Type B pancreatic cell (in vitro differentiated cells): ENCODE measurements around the gene IFNA2. TPM values are rescaled to one million over a fixed set of nuclear protein-coding genes. Genes with fewer than 3 reads are reported as not detected.

Experiments
- DNase-seq: peaks from one replicate; pipeline ENCODE4 v3.0.0; 2021; ENCODE audit warnings: mixed read lengths; ENCODE audit not compliant: unreplicated experiment; ENCODE audit errors: extremely low spot score
- H3K27ac Mint-ChIP-seq: 2 replicates; pipeline ENCODE4 v1.8.0; 2021; ENCODE audit warnings: mild to moderate bottlenecking, mixed read lengths
- H3K27me3 Mint-ChIP-seq: 2 replicates; pipeline ENCODE4 v1.8.0; 2021; ENCODE audit warnings: mixed read lengths
- H3K36me3 Mint-ChIP-seq: 2 replicates; pipeline ENCODE4 v1.8.0; 2021; ENCODE audit warnings: mixed read lengths
- H3K4me1 Mint-ChIP-seq: one replicate; pipeline ENCODE4 v1.8.0; 2021; ENCODE audit warnings: mixed read lengths; ENCODE audit not compliant: unreplicated experiment
- H3K4me3 Mint-ChIP-seq: 2 replicates; pipeline ENCODE4 v1.8.0; 2021; ENCODE audit warnings: mild to moderate bottlenecking, mixed read lengths
- H3K9me3 Mint-ChIP-seq: 2 replicates; pipeline ENCODE4 v1.8.0; 2021; ENCODE audit warnings: mixed read lengths
- CTCF ChIP-seq: fragments of 200-600 bp; sonication (generic); conservative IDR thresholded peaks from 2 replicates; pipeline ENCODE4 v1.5.0; 2021; ENCODE audit warnings: antibody characterized with exemption, mild to moderate bottlenecking
- total RNA-seq: library from RNA; stranded (reverse); gene quantifications from 2 replicates; pipeline ENCODE4 v1.2.1, GENCODE V29; 2021; ENCODE audit warnings: low replicate concordance

IFNA2 gene
- total RNA-seq, 1 donor from 2014 or later, result not detected

- Mint-ChIP-seq H3K27ac (no peak overlapping the region), H3K36me3 (no peaks in the 10 kb centered on the region), H3K4me3 (no peak overlapping the region), H3K27me3 (no peaks in the 10 kb centered on the region), H3K9me3 (no peaks in the 10 kb centered on the region), H3K4me1 (no peaks in the 10 kb centered on the region)
- no peak for TF ChIP-seq CTCF
- no peak for DNase-seq
These were observed 44.5 kb downstream of the IFNA2 start for GRCh38 chr9:21340735-21341134.

- Mint-ChIP-seq H3K4me1 (peaks cover 19% of the 10 kb centered on the region), H3K9me3 (no peaks in the 10 kb centered on the region), H3K27me3 (no peaks in the 10 kb centered on the region), H3K4me3 (peak overlapping the region; percentile 61), H3K27ac (peak overlapping the region; percentile 97), H3K36me3 (peaks cover 17% of the 10 kb centered on the region)
- DNase-seq, result no peak
- TF ChIP-seq CTCF, result peak; percentile 18
These were observed 48.7 kb downstream of the IFNA2 start for GRCh38 chr9:21336457-21336856.

- peaks cover 17% of the 10 kb centered on the region for H3K36me3 Mint-ChIP-seq
- H3K4me3 Mint-ChIP-seq, result peak within 1 kb of the TSS; percentile 95
- peaks cover 25% of the 10 kb centered on the region for H3K4me1 Mint-ChIP-seq
- peak; percentile 91 for DNase-seq
- H3K9me3 Mint-ChIP-seq, result no peaks in the 10 kb centered on the region
- peak within 1 kb of the TSS; percentile 97 for H3K27ac Mint-ChIP-seq
- TF ChIP-seq CTCF, result no peak
- no peaks in the 10 kb centered on the region for H3K27me3 Mint-ChIP-seq
These were observed 50.2 kb downstream of the IFNA2 start, which contains the start of gene KLHL9 for GRCh38 chr9:21334701-21335632. Gene KLHL9, minus strand, starts transcription at chr9:21335404. Its CDS starts 545 bp downstream, at chr9:21334859.

Other genes with a start within 250 kb of the IFNA2 start
- not detected in 2 replicates for gene IFNW1, start 243.6 kb downstream of the IFNA2 start, total RNA-seq
- not detected in 2 replicates for gene IFNA21, start 218.7 kb downstream of the IFNA2 start, total RNA-seq
- not detected in 2 replicates for gene IFNA4, start 197.8 kb downstream of the IFNA2 start, total RNA-seq
- gene IFNA7, start 183.2 kb downstream of the IFNA2 start, total RNA-seq, result not detected in 2 replicates
- gene IFNA10, start 178.3 kb downstream of the IFNA2 start, total RNA-seq, result not detected in 2 replicates
- not detected in 2 replicates for gene IFNA16, start 168.1 kb downstream of the IFNA2 start, total RNA-seq
- not detected in 2 replicates for gene IFNA17, start 157.2 kb downstream of the IFNA2 start, total RNA-seq
- gene IFNA14, start 145.4 kb downstream of the IFNA2 start, total RNA-seq, result not detected in 2 replicates
- not detected in 2 replicates for gene IFNA5, start 80.1 kb downstream of the IFNA2 start, total RNA-seq
- gene KLHL9, start 50.0 kb downstream of the IFNA2 start, total RNA-seq, result 29.9 and 33.3 TPM in 2 replicates
- not detected in 2 replicates for gene IFNA6, start 34.5 kb downstream of the IFNA2 start, total RNA-seq
- not detected in 2 replicates for gene IFNA13, start 17.3 kb downstream of the IFNA2 start, total RNA-seq
- gene IFNA8, start 23.7 kb upstream of the IFNA2 start, total RNA-seq, result not detected in 2 replicates
- not detected in 2 replicates for gene IFNA1, start 55.0 kb upstream of the IFNA2 start, total RNA-seq
- 0.19 and 0.75 TPM in 2 replicates for gene IFNE, start 96.9 kb upstream of the IFNA2 start, total RNA-seq